ENCODE measurements around the gene ZSWIM3.
A peak's percentile ranks its signal among the peaks of the same experiment; 100 is the strongest.

The ZSWIM3 gene

GRCh38 chr20:45882469-45883099, 25.2 kb downstream of the ZSWIM3 start:
- TF ChIP-seq CTCF (IDR thresholded peaks at IDR 0.05; ENCODE audit: low read length, missing control alignments) = no peak
- H3K4me3 ChIP-seq (replicated peaks; ENCODE audit: low read depth, low read length) = no peak overlapping the region
- DNase-seq (ENCODE audit: low read depth) = no peak

GRCh38 chr20:45883100-45883469, 25.7 kb downstream of the ZSWIM3 start:
- DNase-seq (ENCODE audit: low read depth) = no peak
- no peak overlapping the region for H3K4me3 ChIP-seq (replicated peaks; ENCODE audit: low read depth, low read length)
- no peak for TF ChIP-seq CTCF (IDR thresholded peaks at IDR 0.05; ENCODE audit: low read length, missing control alignments)

GRCh38 chr20:45886590-45887345, 29.4 kb downstream of the ZSWIM3 start:
- no peak for TF ChIP-seq CTCF (IDR thresholded peaks at IDR 0.05; ENCODE audit: low read length, missing control alignments)
- H3K4me3 ChIP-seq (replicated peaks; ENCODE audit: low read depth, low read length) = no peak overlapping the region
- no peak for DNase-seq (ENCODE audit: low read depth)

GRCh38 chr20:45887346-45887715, 29.9 kb downstream of the ZSWIM3 start, which contains the start of gene SPATA25:
SPATA25 (minus strand) TSS chr20:45887622; CDS start chr20:45887590, 32 bp downstream.
- no peak within 1 kb of the TSS for H3K4me3 ChIP-seq (replicated peaks; ENCODE audit: low read depth, low read length)
- no peak for DNase-seq (ENCODE audit: low read depth)
- no peak for TF ChIP-seq CTCF (IDR thresholded peaks at IDR 0.05; ENCODE audit: low read length, missing control alignments)

GRCh38 chr20:45888681-45889080, 31.3 kb downstream of the ZSWIM3 start:
- DNase-seq (ENCODE audit: low read depth) = no peak
- H3K4me3 ChIP-seq (replicated peaks; ENCODE audit: low read depth, low read length) = no peak overlapping the region
- no peak for TF ChIP-seq CTCF (IDR thresholded peaks at IDR 0.05; ENCODE audit: low read length, missing control alignments)

- DNase-seq (ENCODE audit: low read depth) = peak; percentile 86
- H3K4me3 ChIP-seq (replicated peaks; ENCODE audit: low read depth, low read length) = peak overlapping the region; percentile 69
- TF ChIP-seq CTCF (IDR thresholded peaks at IDR 0.05; ENCODE audit: low read length, missing control alignments) = peak; percentile 77
Measured at GRCh38 chr20:45890077-45890984, 32.9 kb downstream of the ZSWIM3 start.
